Gastrocnemius medialis (tissue), 4 donors: ENCODE data around the gene CUL9. TPM values are rescaled to one million over a fixed set of nuclear protein-coding genes. Genes with fewer than 3 reads are reported as not detected.

Experiments
- ATAC-seq, 2 donors: fragments of 150-250 bp; one replicate each; pipeline ENCODE4 v1.9.1; 2016
- DNase-seq, 2 donors: peaks; one replicate each; pipeline ENCODE4 v3.0.0-alpha.2; 2019
- H3K27ac ChIP-seq, 4 donors: fragments of 200-600 bp; sonication (generic); 1 replicate in 1 of 4; 2 replicates in 3 of 4; pipeline ENCODE4 v1.5.1; 2016 to 2018; ENCODE audit warnings: mild to moderate bottlenecking in 2 of 4, moderate library complexity in 1 of 4
- H3K27me3 ChIP-seq, 3 donors: fragments of 200-600 bp; sonication (generic) in 2 of 3; 1 replicate in 1 of 3; 2 replicates in 2 of 3; pipeline versions ENCODE4 v1.5.1 to v1.6.0; 2016 to 2019; ENCODE audit warnings: mild to moderate bottlenecking in 1 of 3, moderate library complexity in 1 of 3
- H3K36me3 ChIP-seq, 2 donors: fragments of 200-600 bp; sonication (generic) in 1 of 2; one replicate each; pipeline ENCODE4 v1.5.1; 2017 to 2018
- H3K4me1 ChIP-seq, 2 donors: fragments of 200-600 bp; sonication (generic) in 1 of 2; one replicate each; pipeline ENCODE4 v1.5.1; 2016 to 2017; ENCODE audit warnings: mild to moderate bottlenecking in 2 of 2
- H3K4me3 ChIP-seq, 4 donors: fragments of 200-600 bp; sonication (generic) in 3 of 4; 1 replicate in 1 of 4; 2 replicates in 3 of 4; pipeline ENCODE4 v1.5.1; 2016 to 2019; ENCODE audit warnings: mild to moderate bottlenecking in 2 of 4
- H3K9me3 ChIP-seq, 3 donors: fragments of 200-600 bp; sonication (generic) in 2 of 3; 1 replicate in 1 of 3; 2 replicates in 2 of 3; pipeline ENCODE4 v1.5.1; 2016 to 2019
- CTCF ChIP-seq, 5 experiments: fragments of 450-650 bp in 3 of 5; fragments of 200-600 bp in 2 of 5; sonication (generic) in 2 of 5; IDR thresholded peaks in 4 of 5; conservative IDR thresholded peaks in 1 of 5; 1 replicate in 4 of 5; 2 replicates in 1 of 5; pipeline ENCODE4 v1.5.1; 2016 to 2019; ENCODE audit warnings: antibody characterized with exemption in 5 of 5, mild to moderate bottlenecking in 3 of 5, moderate library complexity in 3 of 5
- POLR2A ChIP-seq, 2 donors: fragments of 450-650 bp; IDR thresholded peaks; one replicate each; pipeline ENCODE4 v1.6.1; 2017; ENCODE audit warnings: antibody characterized with exemption in 2 of 2, mild to moderate bottlenecking in 2 of 2, moderate library complexity in 2 of 2
- in situ Hi-C, 4 donors: fragments of 200-750 bp; cut with MboI; loops; one replicate each; pipeline versions ENCODE4 v1.15.0 to v1.8.0; 2017; ENCODE audit warnings: low sequenced_read_pairs in 4 of 4
- intact Hi-C: fragments of 100-400 bp; cut with DNase I; formaldehyde crosslinking; loops from one replicate; pipeline ENCODE4 v1.15.1; 2023; ENCODE audit warnings: low total_unique reads
- total RNA-seq, 4 donors: library from RNA; depleted of rRNA; stranded (reverse); fragments of >200 nt; gene quantifications; one replicate each; pipeline versions ENCODE4 v1.1.0 to v1.2.3, GENCODE V29; 2016

CUL9 gene
- total RNA-seq, 4 donors from 2014 or later = 5.3 to 20.1 (median 7.1) TPM

- intact Hi-C loops = no loop called here
Observed at GRCh38 chr6:43242908-43243663, 61.1 kb downstream of the CUL9 start, which contains the start of gene TTBK1. TSS of gene TTBK1 (plus strand) at chr6:43243481. CDS start at chr6:43246661, 3,180 bp downstream.

GRCh38 chr6:43243664-43244321 lies 61.8 kb downstream of the CUL9 start:
- peaks cover 24 to 38% (median 30%) of the 10 kb centered on the region in 3 donors for H3K27me3 ChIP-seq
- H3K36me3 ChIP-seq = no peaks in the 10 kb centered on the region
- in situ Hi-C loops = loop anchor here in 1 of 4 donors (25.0 kb wide), 1 partner anchor 269 kb away; the partner anchor contains the start of genes LRRC73, POLR1C and YIPF3
- H3K4me3 ChIP-seq = no peak overlapping the region
- intact Hi-C loops = no loop called here
- no peak overlapping the region for H3K27ac ChIP-seq
- ATAC-seq = no peak
- TF ChIP-seq POLR2A (IDR thresholded peaks at IDR 0.05) = no peak
- H3K4me1 ChIP-seq = peaks cover 0 to 12% of the 10 kb centered on the region in 2 donors
- peaks cover 0 to 4% (median 0%) of the 10 kb centered on the region in 3 donors for H3K9me3 ChIP-seq
- no peak for DNase-seq

More at GRCh38 chr6:43242908-43243663, 61.1 kb downstream of the CUL9 start, which contains the start of gene TTBK1:
- DNase-seq (no peak), ATAC-seq (no peak)
- H3K36me3 ChIP-seq = no peaks in the 10 kb centered on the region
- TF ChIP-seq CTCF (IDR thresholded peaks at IDR 0.05 in 4 of 5, conservative IDR thresholded peaks at IDR 0.05 in 1 of 5) (no peak), POLR2A (IDR thresholded peaks at IDR 0.05) (no peak)
- in situ Hi-C loops = loop anchor here in 1 of 4 donors (25.0 kb wide), 1 partner anchor 269 kb away; the partner anchor contains the start of genes LRRC73, POLR1C and YIPF3
- H3K9me3 ChIP-seq = peaks cover 0 to 4% (median 0%) of the 10 kb centered on the region in 3 donors
- H3K4me3 ChIP-seq = no peak within 1 kb of the TSS
- no peak within 1 kb of the TSS for H3K27ac ChIP-seq
- H3K27me3 ChIP-seq = peaks cover 24 to 38% (median 36%) of the 10 kb centered on the region in 3 donors
- peaks cover 0 to 12% of the 10 kb centered on the region in 2 donors for H3K4me1 ChIP-seq

- H3K36me3 ChIP-seq = no peaks in the 10 kb centered on the region
- no peaks in the 10 kb centered on the region for H3K9me3 ChIP-seq
- in situ Hi-C loops (loop anchor here in 1 of 4 donors (25.0 kb wide), 1 partner anchor 266 kb away; the partner anchor contains the start of genes LRRC73, POLR1C and YIPF3), intact Hi-C loops (loop anchor here (1.0 kb wide), 1 partner anchor 17 kb away; the partner anchor contains the start of gene DNPH1)
- DNase-seq = peak in 1 of 2 donors; percentile 33
- H3K4me1 ChIP-seq = peaks cover 0 to 12% of the 10 kb centered on the region in 2 donors
- ATAC-seq = peak; percentile 49 to 60
- TF ChIP-seq POLR2A (IDR thresholded peaks at IDR 0.05) (no peak), CTCF (IDR thresholded peaks at IDR 0.05 in 4 of 5, conservative IDR thresholded peaks at IDR 0.05 in 1 of 5) (no peak)
- no peak overlapping the region for H3K27ac ChIP-seq
- peak overlapping the region; percentile 57 to 68 (median 62) for H3K4me3 ChIP-seq
- peaks cover 19 to 29% (median 27%) of the 10 kb centered on the region in 3 donors for H3K27me3 ChIP-seq
Observed at GRCh38 chr6:43246301-43247113, 64.5 kb downstream of the CUL9 start.

GRCh38 chr6:43247114-43247999 lies 65.4 kb downstream of the CUL9 start:
- Histone ChIP-seq H3K4me3 (peak overlapping the region; percentile 57 to 68 (median 62)), H3K9me3 (no peaks in the 10 kb centered on the region), H3K36me3 (no peaks in the 10 kb centered on the region), H3K27me3 (peaks cover 18 to 21% (median 20%) of the 10 kb centered on the region in 3 donors), H3K27ac (peak overlapping the region in 3 of 4 donors; percentile 47 to 58 (median 54)), H3K4me1 (peaks cover 0 to 12% of the 10 kb centered on the region in 2 donors)
- intact Hi-C loops = loop anchor here (1.0 kb wide), 1 partner anchor 18 kb away; the partner anchor contains the start of gene DNPH1
- in situ Hi-C loops = loop anchor here in 1 of 4 donors (25.0 kb wide), 1 partner anchor 265 kb away; the partner anchor contains the start of genes LRRC73, POLR1C and YIPF3
- TF ChIP-seq CTCF (IDR thresholded peaks at IDR 0.05 in 4 of 5, conservative IDR thresholded peaks at IDR 0.05 in 1 of 5) (no peak), POLR2A (IDR thresholded peaks at IDR 0.05) (no peak)
- DNase-seq = peak; percentile 55 to 63
- ATAC-seq = peak; percentile 93 to 94
